DND-41 (cell line): ENCODE measurements around the gene LRRC10.

ENCODE experiments used
- ATAC-seq: fragments of 200-7000 bp; cut with Tn5 transposase; 3 replicates; pipeline ENCODE4 v1.9.1; 2021; ENCODE audit warnings: low read depth; ENCODE audit not compliant: insufficient read depth
- DNase-seq: peaks from one replicate; pipeline ENCODE4 v3.0.0-alpha.2; 2020
- H2AFZ ChIP-seq: 2 replicates; pipeline ENCODE4 v1.6.0; 2012; ENCODE audit warnings: low read depth, low read length
- H3K27ac ChIP-seq: 2 replicates; pipeline ENCODE4 v1.5.1; 2012; ENCODE audit warnings: low read length, inconsistent platforms
- H3K27me3 ChIP-seq: fragments of 200-600 bp; sonication (generic); 2 replicates; pipeline ENCODE4 v1.6.0; 2012; ENCODE audit warnings: low read length, mild to moderate bottlenecking, inconsistent platforms; ENCODE audit not compliant: insufficient read depth, poor library complexity
- H3K36me3 ChIP-seq: 2 replicates; pipeline ENCODE4 v1.5.1; 2012; ENCODE audit warnings: low read length, inconsistent platforms; ENCODE audit not compliant: insufficient read depth
- H3K4me1 ChIP-seq: 2 replicates; pipeline ENCODE4 v1.5.1; 2012; ENCODE audit warnings: mild to moderate bottlenecking, low read length; ENCODE audit not compliant: insufficient read depth
- H3K4me2 ChIP-seq: 2 replicates; pipeline ENCODE4 v1.6.0; 2012; ENCODE audit warnings: mild to moderate bottlenecking, moderate library complexity, low read length, inconsistent platforms; ENCODE audit not compliant: insufficient read depth
- H3K4me3 ChIP-seq, 2 experiments: fragments of 200-600 bp in 1 of 2; shearing (Covaris generic) in 1 of 2; 2 replicates each; pipeline ENCODE4 v1.5.1; 2012 to 2016; ENCODE audit warnings: inconsistent platforms in 2 of 2, low read length in 2 of 2, mild to moderate bottlenecking in 2 of 2, low read depth in 1 of 2, moderate library complexity in 1 of 2
- H3K79me2 ChIP-seq: 2 replicates; pipeline ENCODE4 v1.6.0; 2012; ENCODE audit warnings: low read length, inconsistent platforms; ENCODE audit not compliant: insufficient read depth
- H3K9ac ChIP-seq: 2 replicates; pipeline ENCODE4 v1.6.0; 2012; ENCODE audit warnings: low read depth, mild to moderate bottlenecking, inconsistent platforms, low read length, moderate library complexity
- H3K9me3 ChIP-seq: 2 replicates; pipeline ENCODE4 v1.5.1; 2012; ENCODE audit warnings: low read length, moderate library complexity, mild to moderate bottlenecking, inconsistent platforms; ENCODE audit not compliant: insufficient read depth, severe bottlenecking
- H4K20me1 ChIP-seq: 2 replicates; pipeline ENCODE4 v1.6.0; 2012; ENCODE audit warnings: low read length; ENCODE audit not compliant: insufficient read depth
- CTCF ChIP-seq: IDR thresholded peaks from 2 replicates; pipeline ENCODE4 v1.5.1; 2012; ENCODE audit warnings: borderline replicate concordance, low read length, moderate library complexity, mild to moderate bottlenecking; ENCODE audit not compliant: poor library complexity, severe bottlenecking; ENCODE audit errors: extremely low read depth
- EZH2 ChIP-seq: IDR thresholded peaks from 3 replicates; pipeline ENCODE4 v1.6.1; 2012; ENCODE audit warnings: borderline replicate concordance, low read depth, mild to moderate bottlenecking, moderate library complexity, low read length, inconsistent platforms; ENCODE audit not compliant: severe bottlenecking

The LRRC10 gene

GRCh38 chr12:69639400-69640016, 28.8 kb upstream of the LRRC10 start:
- Histone ChIP-seq H3K4me1 (no peaks in the 10 kb centered on the region), H3K79me2 (no peaks in the 10 kb centered on the region), H3K9ac (no peak overlapping the region), H3K27me3 (no peaks in the 10 kb centered on the region), H3K9me3 (no peaks in the 10 kb centered on the region), H3K4me2 (no peak overlapping the region), H3K27ac (no peak overlapping the region), H4K20me1 (no peaks in the 10 kb centered on the region), H3K4me3 (no peak overlapping the region), H2AFZ (no peak overlapping the region), H3K36me3 (no peaks in the 10 kb centered on the region)
- peak; percentile 94 for TF ChIP-seq CTCF
- TF ChIP-seq EZH2, result no peak
- DNase-seq (peak; percentile 63), ATAC-seq (peak; percentile 94)

GRCh38 chr12:69633061-69633460, 22.4 kb upstream of the LRRC10 start:
- Histone ChIP-seq H3K9ac (no peak overlapping the region), H4K20me1 (no peaks in the 10 kb centered on the region), H3K27me3 (no peaks in the 10 kb centered on the region), H3K27ac (no peak overlapping the region), H3K4me1 (no peaks in the 10 kb centered on the region), H2AFZ (no peak overlapping the region), H3K4me3 (no peak overlapping the region), H3K36me3 (no peaks in the 10 kb centered on the region), H3K4me2 (no peak overlapping the region), H3K9me3 (no peaks in the 10 kb centered on the region), H3K79me2 (no peaks in the 10 kb centered on the region)
- TF ChIP-seq CTCF (peak; percentile 37), EZH2 (no peak)
- no peak for DNase-seq
- ATAC-seq, result no peak

DNA sequence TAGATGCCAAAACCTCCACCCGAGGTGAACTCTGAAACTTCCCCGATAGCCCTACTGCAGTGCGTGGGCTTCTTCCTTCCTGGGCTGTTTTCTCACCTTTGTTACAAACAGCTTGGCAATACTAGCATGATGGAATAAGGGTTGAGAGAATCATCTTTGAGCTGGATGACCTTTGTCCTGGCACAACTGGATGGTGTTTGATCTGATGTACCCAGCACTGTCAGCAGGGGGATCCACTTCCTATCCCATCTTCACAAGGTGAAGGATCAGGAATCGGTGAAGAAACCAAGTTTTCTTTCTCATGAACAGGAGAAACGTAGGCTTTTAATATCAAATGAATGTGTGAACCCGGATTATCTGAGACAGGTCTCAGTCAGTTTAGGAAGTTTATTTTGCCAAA, 19.5 kb upstream of the LRRC10 start:
- no peak for ATAC-seq

More for the DNA sequence above, 19.5 kb upstream of the LRRC10 start:
- TF ChIP-seq CTCF, result peak; percentile 36
- TF ChIP-seq EZH2, result no peak
- Histone ChIP-seq H3K27ac (no peak overlapping the region), H3K4me1 (no peaks in the 10 kb centered on the region), H3K9ac (no peak overlapping the region), H3K9me3 (no peaks in the 10 kb centered on the region), H3K79me2 (no peaks in the 10 kb centered on the region), H4K20me1 (no peaks in the 10 kb centered on the region), H3K27me3 (no peaks in the 10 kb centered on the region), H2AFZ (no peak overlapping the region), H3K4me3 (no peak overlapping the region), H3K4me2 (no peak overlapping the region), H3K36me3 (no peaks in the 10 kb centered on the region)
- DNase-seq, result no peak
